ENCODE measurements around the gene WFIKKN1. TPM values are rescaled to one million over a fixed set of nuclear protein-coding genes. Genes with fewer than 3 reads are reported as not detected.

Gene WFIKKN1
- total and polyA plus RNA-seq, 2 of the 13 experiments (the other 11 are each of a cell fraction or from before 2014, with no cell fraction given) = 1.7 to 4.9 TPM

- peaks cover 17% of the 10 kb centered on the region for H3K79me2 ChIP-seq (ENCODE audit: insufficient read depth, low read length)
- no peak overlapping the region for H2AFZ ChIP-seq (ENCODE audit: low read length)
- CTCF ChIA-PET (ENCODE audit: low intra/inter-chr PET ratio, low total read pairs) = no interaction called here
- FAIRE-seq = no peak
- no TSS peak for BruUV-seq (replicated peaks)
- no peak for DNase-seq (ENCODE audit: low spot score)
- no peak for ATAC-seq
- no peaks in the 10 kb centered on the region for H4K20me1 ChIP-seq (ENCODE audit: insufficient read depth, low read length)
- H3K4me1 ChIP-seq (ENCODE audit: insufficient read depth, low read length) = peaks cover 36% of the 10 kb centered on the region
- H3K36me3 ChIP-seq (replicated peaks in 1 of 2; ENCODE audit: control insufficient read depth in 1 of 2, insufficient read depth in 2 of 2, low read length in 2 of 2) = peaks cover 22 to 42% of the 10 kb centered on the region in 2 experiments; a peak in 4 of 5 replicates
- intact Hi-C loops (cut with micrococcal nuclease; ENCODE audit: unreplicated experiment) (no loop called here), in situ Hi-C loops (cut with HindIII; ENCODE audit: extremely low pct_ligation_motif_present, low pct_unique_long_range_greater_than_20kb) (no loop called here)
- H3K27me3 ChIP-seq (ENCODE audit: control insufficient read depth in 1 of 2, insufficient read depth in 2 of 2, low read length in 2 of 2) = no peaks in the 10 kb centered on the region
- 92% methylated on average over 5 of the region's 19 CpGs for WGBS (ENCODE audit: low lambda C conversion rate)
- H3K4me2 ChIP-seq (ENCODE audit: low read depth, low read length) = no peak overlapping the region
- no peak overlapping the region for H3K9ac ChIP-seq (ENCODE audit: insufficient read depth, low read depth, low read length)
- H3K4me3 ChIP-seq (replicated peaks in 1 of 3; ENCODE audit: insufficient read depth in 1 of 3, low read depth in 2 of 3, low read length in 3 of 3) = no peak overlapping the region
- TF ChIP-seq CERS6 (CRISPR knock-in tag; IDR thresholded peaks at IDR 0.05) = no peak
- TF ChIP-seq SRY (CRISPR knock-in tag; IDR thresholded peaks at IDR 0.05) = no peak
- TF ChIP-seq HNF4G (IDR thresholded peaks at IDR 0.05; ENCODE audit: borderline replicate concordance, low read depth, low read length) = no peak
- TF ChIP-seq HNF4G (CRISPR knock-in tag; IDR thresholded peaks at IDR 0.05; ENCODE audit: borderline replicate concordance, low read depth) = no peak
- TF ChIP-seq SNRNP70 (IDR thresholded peaks at IDR 0.05; ENCODE audit: low read depth, low read length) = no peak
- peak; percentile 48; the same call in 1 of the 2 replicates for TF ChIP-seq RBFOX2 (IDR thresholded peaks at IDR 0.05; ENCODE audit: low read depth, low read length)
- peak; percentile 19 for TF ChIP-seq AGO2 (optimal IDR thresholded peaks at IDR 0.05; ENCODE audit: low read depth, low read length)
- TF ChIP-seq ZNF331 (CRISPR knock-in tag; IDR thresholded peaks at IDR 0.05) = no peak
- no peak for TF ChIP-seq TERF1 (CRISPR knock-in tag; IDR thresholded peaks at IDR 0.05)
- no peak for TF ChIP-seq ZNF383 (CRISPR knock-in tag; IDR thresholded peaks at IDR 0.05; ENCODE audit: borderline replicate concordance)
- TF ChIP-seq SRSF1 (optimal IDR thresholded peaks at IDR 0.05; ENCODE audit: low read depth, low read length) = no peak
- no peak for TF ChIP-seq FOXJ3 (CRISPR knock-in tag; IDR thresholded peaks at IDR 0.05; ENCODE audit: borderline replicate concordance)
- no peak for TF ChIP-seq TCF7 (IDR thresholded peaks at IDR 0.05; ENCODE audit: low read depth)
- no peak for TF ChIP-seq SAP130 (CRISPR knock-in tag; IDR thresholded peaks at IDR 0.05; ENCODE audit: low read depth)
- no peak for TF ChIP-seq ZBTB14 (CRISPR knock-in tag; IDR thresholded peaks at IDR 0.05)
- TF ChIP-seq MYPOP (CRISPR knock-in tag; IDR thresholded peaks at IDR 0.05) = no peak
- H3K27ac ChIP-seq (ENCODE audit: extremely low read length, insufficient read depth, low read length) = no peak overlapping the region
- POLR2A ChIA-PET = interaction anchor here (0.6 kb wide), 1 partner anchor 36 kb away, joined by 3 read pairs; the partner anchor contains the start of gene METTL26
- no peaks in the 10 kb centered on the region for H3K9me3 ChIP-seq (ENCODE audit: low read length)
Observed at GRCh38 chr16:672371-672770, 41.6 kb downstream of the WFIKKN1 start.
